GM13976 (cell line): ENCODE results near the gene GGPS1.

Source experiments
- DNase-seq: peaks from one replicate; pipeline ENCODE4 v3.0.0; 2012; ENCODE audit warnings: low spot score
- in situ Hi-C: fragments of 300-500 bp; cut with MboI; formaldehyde crosslinking; loops from one replicate; pipeline ENCODE4 v1.12.0; 2022; ENCODE audit warnings: low sequenced_read_pairs, mixed read lengths, inconsistent platforms; ENCODE audit not compliant: unreplicated experiment
- TF ChIP-seq, protein P1 (sequence below): IDR thresholded peaks from 2 replicates; pipeline ENCODE4 v1.5.1; 2012; ENCODE audit warnings: borderline replicate concordance, mild to moderate bottlenecking; ENCODE audit not compliant: insufficient read depth; ENCODE audit errors: extremely low read depth, missing control alignments, control extremely low read depth

Gene GGPS1

DNA sequence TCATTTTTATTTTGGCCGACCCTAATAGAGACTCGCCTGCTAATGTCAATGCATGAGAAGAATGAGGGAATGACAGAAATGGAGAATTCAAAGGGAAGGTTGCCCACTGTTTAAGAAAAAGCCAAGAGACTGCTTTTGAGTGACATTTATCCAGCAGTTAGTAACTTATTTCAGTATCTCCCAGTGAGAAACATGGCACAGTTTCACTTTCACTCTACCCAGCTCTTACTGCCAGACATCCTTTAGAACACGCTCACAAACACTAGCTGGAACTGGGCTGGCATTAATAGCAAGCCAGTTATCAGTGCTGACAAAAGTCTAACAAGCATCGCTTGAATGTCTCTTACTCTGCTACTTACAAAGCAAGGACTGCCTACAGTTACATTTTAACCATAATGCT is 8.5 kb downstream of the GGPS1 start:
- in situ Hi-C loops: no loop called here
- TF ChIP-seq, protein P1, sequence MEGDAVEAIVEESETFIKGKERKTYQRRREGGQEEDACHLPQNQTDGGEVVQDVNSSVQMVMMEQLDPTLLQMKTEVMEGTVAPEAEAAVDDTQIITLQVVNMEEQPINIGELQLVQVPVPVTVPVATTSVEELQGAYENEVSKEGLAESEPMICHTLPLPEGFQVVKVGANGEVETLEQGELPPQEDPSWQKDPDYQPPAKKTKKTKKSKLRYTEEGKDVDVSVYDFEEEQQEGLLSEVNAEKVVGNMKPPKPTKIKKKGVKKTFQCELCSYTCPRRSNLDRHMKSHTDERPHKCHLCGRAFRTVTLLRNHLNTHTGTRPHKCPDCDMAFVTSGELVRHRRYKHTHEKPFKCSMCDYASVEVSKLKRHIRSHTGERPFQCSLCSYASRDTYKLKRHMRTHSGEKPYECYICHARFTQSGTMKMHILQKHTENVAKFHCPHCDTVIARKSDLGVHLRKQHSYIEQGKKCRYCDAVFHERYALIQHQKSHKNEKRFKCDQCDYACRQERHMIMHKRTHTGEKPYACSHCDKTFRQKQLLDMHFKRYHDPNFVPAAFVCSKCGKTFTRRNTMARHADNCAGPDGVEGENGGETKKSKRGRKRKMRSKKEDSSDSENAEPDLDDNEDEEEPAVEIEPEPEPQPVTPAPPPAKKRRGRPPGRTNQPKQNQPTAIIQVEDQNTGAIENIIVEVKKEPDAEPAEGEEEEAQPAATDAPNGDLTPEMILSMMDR: no peak
- no peak for DNase-seq

GRCh38 chr1:235339746-235340145 is 11.4 kb downstream of the GGPS1 start:
- DNase-seq: no peak
- TF ChIP-seq, protein P1: no peak
- in situ Hi-C loops: no loop called here

GRCh38 chr1:235341334-235341733 is 13.0 kb downstream of the GGPS1 start:
- DNase-seq: no peak
- TF ChIP-seq, protein P1: no peak
- in situ Hi-C loops: no loop called here

DNA sequence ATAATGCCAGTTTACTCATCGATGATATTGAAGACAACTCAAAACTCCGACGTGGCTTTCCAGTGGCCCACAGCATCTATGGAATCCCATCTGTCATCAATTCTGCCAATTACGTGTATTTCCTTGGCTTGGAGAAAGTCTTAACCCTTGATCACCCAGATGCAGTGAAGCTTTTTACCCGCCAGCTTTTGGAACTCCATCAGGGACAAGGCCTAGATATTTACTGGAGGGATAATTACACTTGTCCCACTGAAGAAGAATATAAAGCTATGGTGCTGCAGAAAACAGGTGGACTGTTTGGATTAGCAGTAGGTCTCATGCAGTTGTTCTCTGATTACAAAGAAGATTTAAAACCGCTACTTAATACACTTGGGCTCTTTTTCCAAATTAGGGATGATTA is 13.7 kb downstream of the GGPS1 start:
- TF ChIP-seq, protein P1: no peak
- in situ Hi-C loops: no loop called here
- no peak for DNase-seq

DNA sequence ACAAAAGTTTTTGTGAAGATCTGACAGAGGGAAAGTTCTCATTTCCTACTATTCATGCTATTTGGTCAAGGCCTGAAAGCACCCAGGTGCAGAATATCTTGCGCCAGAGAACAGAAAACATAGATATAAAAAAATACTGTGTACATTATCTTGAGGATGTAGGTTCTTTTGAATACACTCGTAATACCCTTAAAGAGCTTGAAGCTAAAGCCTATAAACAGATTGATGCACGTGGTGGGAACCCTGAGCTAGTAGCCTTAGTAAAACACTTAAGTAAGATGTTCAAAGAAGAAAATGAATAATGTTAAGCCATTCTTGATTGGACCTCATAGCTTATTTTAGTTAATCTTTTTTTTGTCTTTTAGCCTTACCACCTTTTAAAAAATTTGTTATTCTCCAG is 14.1 kb downstream of the GGPS1 start:
- TF ChIP-seq, protein P1: no peak
- in situ Hi-C loops: no loop called here
- no peak for DNase-seq

DNA sequence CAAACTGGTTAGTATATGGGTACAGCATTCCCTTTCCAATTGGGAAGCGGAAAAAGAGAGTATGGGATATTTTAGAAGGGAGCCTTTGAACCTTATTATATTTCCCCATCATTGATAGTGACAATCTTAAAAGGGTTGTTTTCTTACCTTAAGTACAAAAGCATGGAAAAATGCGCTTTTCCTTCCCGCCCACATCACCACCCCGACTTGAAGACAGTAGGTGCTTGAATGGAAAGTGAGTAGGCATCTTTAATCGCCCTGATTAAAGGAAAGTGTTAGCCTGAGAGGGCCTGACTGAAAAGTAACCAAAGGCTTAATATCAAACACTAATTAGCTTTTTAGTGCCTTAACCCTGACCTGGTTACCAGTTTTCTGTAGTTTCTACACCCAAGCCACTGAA is 15.4 kb downstream of the GGPS1 start:
- in situ Hi-C loops: no loop called here
- DNase-seq: no peak
- TF ChIP-seq, protein P1: no peak

DNA sequence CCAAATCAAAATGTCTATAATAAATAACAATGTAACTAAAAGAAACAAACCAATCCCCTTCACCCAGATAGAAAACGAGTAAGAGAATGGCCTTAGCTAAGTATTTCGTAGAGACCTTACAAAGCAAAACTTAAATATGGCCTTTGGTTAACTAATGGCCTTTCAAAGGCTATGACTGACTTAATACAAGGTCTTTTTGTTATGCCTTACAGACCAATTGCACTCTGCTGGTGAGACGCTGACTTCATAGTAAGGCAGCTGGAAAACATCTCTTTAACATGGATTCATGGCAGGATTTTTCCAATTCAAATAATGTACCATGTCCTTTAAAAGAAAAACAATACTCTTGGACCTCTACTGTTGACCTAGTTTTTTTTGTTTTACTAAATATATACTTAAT is 23.1 kb downstream of the GGPS1 start:
- TF ChIP-seq, protein P1: no peak
- no peak for DNase-seq
- in situ Hi-C loops: no loop called here
